ENCODE measurements around the gene TPM1. TPM values are rescaled to one million over a fixed set of nuclear protein-coding genes. Genes with fewer than 3 reads are reported as not detected.

Gene TPM1
- total RNA-seq, 2 experiments from 2014 or later: 8.0 to 8.5 TPM

DNA sequence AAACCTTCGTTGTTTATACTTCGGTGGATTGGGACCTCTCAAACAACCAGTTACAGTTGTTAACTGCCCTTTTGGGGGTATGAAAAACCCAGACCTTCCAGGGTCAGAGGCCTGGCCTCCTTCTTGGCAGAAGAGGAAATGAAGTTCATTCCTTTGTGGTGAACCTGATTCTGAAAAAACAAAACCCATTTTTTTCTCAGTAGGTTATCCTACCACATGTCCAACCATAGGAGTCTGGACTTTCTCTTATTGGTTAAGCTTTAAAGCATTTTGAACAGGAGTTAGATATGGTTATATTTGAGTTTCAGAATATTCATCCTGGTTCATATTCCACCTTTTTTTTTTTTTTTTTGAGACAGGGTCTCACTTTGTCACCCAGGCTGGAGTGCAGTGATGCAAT is 71.9 kb downstream of the TPM1 start:
- ChIA-PET POLR2A (no interaction called here), CTCF (interaction anchor here (0.7 kb wide), 1 partner anchor 66 kb away, joined by 3 read pairs; no protein-coding TSS in a partner anchor)

Other genes starting within 250 kb of the TPM1 start
- gene LACTB, start 79.1 kb downstream of the TPM1 start, total RNA-seq: 10 to 100 TPM; 28.4 to 29.1 TPM
- 100 to 1,000 TPM; 160 to 166 TPM for gene RPS27L, start 114.7 kb downstream of the TPM1 start, total RNA-seq
- gene RAB8B, start 146.9 kb downstream of the TPM1 start, total RNA-seq: 100 to 1,000 TPM; 156 to 165 TPM
- gene APH1B, start 234.9 kb downstream of the TPM1 start, total RNA-seq: 1 to 10 TPM; 5.7 to 7.4 TPM

All from activated CD8-positive, alpha-beta memory T cell treated with anti-CD3 and anti-CD28 coated beads for 36 hours (primary cell).